NAMALWA (cell line): ENCODE results near the gene UFM1.
A peak's percentile ranks its signal among the peaks of the same experiment; 100 is the strongest.
"Not testable (repeated sequence)": the region's sequence is repeated elsewhere in the genome, so short reads cannot be mapped to it uniquely, and the experiment has no call there.

Experiments
- DNase-seq: peaks from one replicate; pipeline ENCODE4 v3.0.0-alpha.2; 2015; ENCODE audit warnings: low spot score

UFM1 gene

DNA sequence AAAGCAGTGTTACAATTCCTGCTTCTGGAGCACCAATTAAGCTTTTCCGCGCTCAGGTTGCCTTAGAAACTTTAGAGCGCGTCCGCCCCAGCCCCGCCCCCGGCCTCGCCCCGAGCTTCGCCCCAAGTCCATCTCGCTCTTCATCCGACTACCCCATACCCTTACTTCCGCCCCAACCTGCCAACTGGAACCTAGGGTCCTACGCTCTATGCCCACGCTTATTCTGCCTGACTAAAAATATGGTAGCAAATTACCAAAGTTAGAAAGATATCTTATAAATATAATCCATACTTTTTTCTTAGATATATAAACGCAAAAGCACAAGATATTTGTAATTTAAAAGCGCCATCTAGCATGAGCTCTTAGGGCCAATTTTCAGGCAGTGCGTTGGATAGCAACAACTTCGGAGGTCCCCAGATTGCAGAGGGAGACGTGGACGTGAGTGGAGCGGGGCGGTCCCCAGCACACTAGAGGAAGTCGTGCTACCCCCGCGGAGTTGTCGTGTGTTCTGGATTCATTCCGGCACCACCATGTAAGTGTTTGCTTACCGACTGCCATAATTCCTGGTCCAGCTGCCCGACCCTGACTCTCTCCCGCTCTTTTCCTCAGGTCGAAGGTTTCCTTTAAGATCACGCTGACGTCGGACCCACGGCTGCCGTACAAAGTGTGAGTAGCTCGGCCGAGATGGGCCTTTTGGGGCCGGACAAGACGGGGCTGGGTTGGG is at the start of gene UFM1:
Gene UFM1, plus strand, starts transcription at position 462 of the 724 bp plus-strand sequence. Its CDS starts 69 bp downstream, at position 531.
- DNase-seq = peak; percentile 95

DNA sequence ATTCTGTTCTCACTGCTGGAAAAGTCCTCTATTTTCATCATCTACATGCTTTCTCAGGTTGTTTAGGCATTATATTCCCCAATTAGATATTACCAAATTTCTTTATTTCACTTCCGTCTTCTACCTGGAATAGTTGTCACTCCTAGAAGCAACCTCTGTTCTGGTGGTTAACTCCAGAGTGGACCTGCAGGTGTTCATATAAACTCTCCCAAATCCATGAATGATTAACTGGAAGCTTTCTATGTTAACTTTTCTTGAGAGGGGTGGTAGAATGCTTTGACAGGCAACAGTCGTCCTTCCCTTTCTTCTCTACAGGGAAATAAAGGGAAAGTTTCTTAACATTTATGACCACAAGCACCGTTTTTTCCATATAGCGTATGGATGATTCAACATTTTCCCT is 48.4 kb upstream of the UFM1 start:
- no peak for DNase-seq

DNA sequence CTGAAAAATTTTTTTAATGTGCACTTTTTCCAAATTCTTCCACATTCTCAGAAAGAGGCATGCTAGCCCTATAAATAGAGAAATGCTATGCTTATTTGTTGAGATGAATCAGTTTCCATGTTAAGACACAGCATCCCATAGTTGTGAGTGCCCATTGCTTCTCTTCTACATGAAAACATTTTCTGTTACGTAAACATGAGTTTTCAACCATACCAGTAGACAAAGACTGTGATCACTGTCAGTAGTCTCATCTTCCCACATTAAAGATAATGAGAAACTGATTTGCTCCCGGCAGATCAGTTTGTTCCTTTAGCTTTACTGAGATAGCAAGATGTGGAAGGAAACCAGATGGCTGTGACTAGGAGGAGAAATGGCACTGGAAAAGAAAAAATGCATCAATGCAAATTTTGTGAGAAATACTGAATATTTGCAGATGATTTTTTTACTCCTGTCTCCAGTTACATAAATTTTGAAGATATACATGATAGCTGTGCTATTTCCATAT is 45.8 kb upstream of the UFM1 start:
- DNase-seq = no peak

DNA sequence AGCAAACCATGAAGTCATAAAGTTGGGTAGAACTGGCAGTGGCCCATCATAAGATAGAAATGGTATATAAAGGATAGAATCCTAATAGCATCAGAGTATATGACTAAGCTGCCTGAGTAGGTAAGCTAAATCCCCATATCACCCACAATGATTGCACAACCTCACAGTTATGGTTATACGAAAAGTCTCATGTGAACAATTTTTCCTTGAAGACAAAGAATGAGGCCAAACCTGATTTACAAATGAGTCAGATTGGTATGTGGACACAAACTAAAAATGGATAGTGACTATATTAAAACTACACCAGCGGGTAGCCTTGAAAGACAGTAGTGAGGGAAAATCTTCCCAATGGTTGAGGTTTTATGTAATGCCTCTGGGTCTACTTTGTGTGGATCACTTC is 40.9 kb upstream of the UFM1 start:
- DNase-seq = no peak

DNA sequence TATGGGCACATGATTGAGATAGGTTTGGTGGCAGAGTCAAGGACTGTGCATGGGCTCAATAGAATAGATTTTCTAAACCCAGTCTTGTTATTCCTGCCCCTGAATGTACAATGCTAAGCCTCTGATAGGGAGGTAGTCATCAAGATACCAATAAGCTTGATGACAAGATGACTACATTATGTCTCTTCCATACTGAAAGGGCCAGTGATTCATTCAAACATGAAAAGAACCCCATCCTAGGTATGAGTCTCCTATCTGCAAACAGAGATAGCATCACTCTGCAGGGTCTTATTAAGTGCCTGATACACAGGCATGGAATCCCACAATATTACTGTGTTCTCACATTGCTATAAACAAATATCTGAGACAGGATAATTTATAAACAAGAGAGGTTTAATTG is 40.3 kb upstream of the UFM1 start:
- no peak for DNase-seq

DNA sequence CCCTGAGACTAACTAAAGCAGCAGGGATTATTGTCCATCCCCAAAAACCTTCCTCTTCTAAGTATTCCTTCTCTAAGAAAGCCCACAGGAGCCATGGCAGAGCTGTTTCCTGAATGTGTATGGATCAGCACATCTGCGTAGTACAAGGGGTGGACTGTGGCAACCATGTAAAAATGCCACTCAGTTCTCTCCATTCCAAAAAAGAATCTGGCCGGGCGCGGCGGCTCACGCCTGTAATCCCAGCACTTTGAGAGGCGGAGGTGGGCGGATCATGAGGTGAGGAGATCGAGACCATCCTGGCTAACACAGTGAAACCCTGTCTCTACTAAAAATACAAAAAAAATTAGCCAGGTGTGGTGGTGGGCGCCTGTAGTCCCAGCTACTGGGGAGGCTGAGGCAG is 38.5 kb upstream of the UFM1 start:
- DNase-seq = not testable (repeated sequence)

DNA sequence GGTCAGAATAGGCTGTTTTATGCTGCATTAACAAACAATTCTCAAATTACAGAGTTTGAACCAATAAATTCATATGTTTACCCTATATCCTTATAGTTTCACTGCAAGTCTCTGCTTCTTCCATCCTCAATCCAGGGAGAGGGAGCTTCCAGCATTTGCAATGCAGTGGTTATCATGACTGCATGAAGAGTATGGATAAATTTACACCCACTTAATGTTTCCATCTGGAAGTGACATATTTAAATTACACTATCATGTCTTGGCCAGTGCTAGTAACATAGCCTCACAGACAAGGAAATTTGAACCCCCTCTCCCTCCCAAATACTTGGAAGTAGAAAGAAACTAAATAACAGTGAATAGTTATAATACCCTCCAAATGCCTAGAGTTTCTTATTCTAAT is 33.5 kb upstream of the UFM1 start:
- no peak for DNase-seq

DNA sequence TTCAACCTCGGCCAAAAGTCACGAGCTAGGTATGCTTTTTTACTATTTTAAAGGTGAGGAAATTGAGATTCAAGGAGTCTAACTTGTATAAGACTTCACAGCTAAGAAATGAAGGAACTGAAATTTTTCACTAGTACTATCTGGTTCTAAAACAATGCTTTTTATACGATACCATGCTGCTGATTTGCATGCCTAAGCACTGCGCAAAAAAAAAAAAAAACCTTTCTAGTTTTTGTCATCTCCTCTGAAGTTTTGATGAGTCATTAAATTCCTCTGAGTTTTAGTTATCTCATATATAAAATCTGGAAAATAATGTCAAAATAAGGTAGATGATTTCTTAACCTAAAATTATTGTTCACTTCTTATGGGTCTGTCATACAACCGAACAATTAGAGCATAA is 28.0 kb upstream of the UFM1 start:
- no peak for DNase-seq

DNA sequence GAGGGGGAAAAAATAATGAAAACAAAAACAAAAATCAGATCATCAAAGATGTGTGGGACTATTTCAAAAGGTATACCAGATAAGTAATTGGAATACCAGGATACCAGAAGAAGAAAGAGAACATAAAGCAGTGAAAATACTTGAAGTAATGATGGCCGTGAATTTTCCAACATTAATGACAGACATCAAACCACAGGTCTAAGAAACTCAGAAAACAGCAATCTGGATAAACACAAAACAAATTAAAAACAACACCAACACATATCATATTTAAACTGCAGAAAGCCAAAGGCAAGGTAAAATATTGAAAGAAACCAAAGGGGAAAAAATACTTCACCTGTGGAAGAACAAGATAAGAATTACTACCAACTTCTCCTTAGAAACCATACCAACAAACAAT is 24.2 kb upstream of the UFM1 start:
- no peak for DNase-seq

DNA sequence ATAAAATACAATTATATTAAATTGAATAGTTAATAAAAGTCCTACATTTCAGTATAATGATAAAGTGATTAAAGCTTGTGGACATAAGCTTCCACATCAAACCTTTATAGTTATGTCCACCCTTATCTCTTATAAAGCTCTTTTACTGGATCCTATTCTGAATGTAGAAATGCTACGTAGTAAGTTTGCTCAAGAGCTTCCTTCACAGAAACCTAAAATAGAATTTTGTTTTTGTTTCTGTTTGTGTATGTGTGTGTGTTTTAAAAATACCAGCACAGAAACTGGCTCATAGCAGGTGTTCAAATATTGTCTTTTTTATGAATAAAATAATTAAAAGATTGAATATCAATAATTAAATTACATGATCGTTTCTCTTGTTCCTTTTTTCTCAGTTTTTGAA is 21.0 kb upstream of the UFM1 start:
- DNase-seq = no peak

DNA sequence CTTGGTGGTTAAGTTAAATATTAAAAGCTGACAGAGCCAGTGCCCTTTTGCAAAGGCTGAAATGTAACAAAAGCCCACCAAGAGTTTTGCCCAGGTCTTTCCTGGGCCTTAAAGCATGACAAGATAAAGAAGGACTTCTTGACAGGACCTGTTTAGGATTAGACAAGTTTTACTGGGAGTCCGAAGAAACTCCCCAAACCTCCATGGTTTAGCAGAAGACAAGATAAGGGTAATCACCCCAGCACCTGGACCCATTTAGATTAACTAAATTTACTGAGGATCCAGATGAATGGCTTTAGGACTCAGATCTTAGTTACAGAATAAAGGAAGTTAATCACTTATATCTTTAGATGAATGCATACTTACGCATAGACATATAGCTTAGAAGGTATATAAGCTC is 14.8 kb upstream of the UFM1 start:
- DNase-seq = no peak

DNA sequence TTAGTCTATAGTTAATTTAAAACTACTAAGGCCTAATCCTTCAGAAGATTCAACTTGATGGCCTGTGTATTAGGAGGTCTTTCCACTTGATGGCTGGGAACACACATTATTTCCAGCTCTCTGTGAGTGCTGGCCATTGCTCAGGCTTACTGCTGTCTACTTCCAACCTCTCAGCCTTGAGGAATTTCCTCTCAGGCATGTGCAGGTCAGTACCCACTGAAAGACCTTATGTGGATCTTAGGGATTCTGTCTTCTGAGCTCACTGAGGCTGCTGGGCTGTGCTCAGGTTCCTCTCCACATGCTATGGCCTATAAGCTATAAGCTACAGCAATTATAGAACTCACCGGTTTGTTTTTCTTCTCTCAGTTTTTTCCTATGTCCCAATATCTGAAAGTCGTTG is 11.6 kb upstream of the UFM1 start:
- no peak for DNase-seq

DNA sequence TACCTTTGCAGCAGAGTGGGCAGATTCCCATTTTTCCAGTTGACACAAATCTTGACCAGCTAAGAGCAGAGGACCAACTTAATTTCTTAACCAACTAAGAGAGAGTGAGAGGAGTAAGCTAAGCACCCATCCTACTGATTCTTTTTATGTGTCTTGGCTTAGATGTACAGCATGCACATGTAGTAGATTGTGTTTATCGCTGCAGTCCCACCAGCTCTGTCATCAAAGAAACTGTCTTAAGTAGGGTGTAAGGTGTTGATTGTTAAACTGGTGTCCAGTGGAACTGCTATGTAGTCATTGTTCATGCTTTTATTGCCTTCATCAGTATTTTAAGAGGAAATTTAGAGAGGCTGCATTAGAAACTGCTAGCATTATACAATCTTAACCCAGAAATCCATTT is 9.0 kb upstream of the UFM1 start:
- no peak for DNase-seq

DNA sequence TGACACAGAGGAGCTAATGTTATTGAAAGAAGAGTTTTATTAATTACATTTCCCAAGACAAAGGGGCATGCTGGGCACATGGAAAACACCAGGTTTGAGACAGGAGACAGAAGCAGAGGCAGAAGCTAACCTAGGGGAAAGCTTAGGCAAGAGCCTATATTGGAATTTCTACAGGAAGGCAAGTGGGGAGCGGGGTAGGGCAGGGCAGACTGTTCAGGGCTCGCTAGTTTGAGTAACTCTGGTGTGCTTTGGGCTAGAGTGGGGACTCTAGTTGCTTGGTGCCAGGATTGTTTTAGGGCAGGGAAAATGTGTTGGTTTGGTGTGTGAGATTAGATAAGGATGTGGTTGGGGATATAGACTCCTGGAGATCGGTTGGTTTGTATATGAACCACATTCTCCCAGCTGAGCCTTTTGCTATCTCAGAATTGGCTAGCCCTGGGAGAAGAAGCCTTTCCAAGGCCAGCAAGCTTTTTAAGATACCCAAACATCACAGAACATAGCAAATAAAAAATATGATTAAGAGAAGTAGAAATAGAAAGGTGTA is 8.4 kb upstream of the UFM1 start:
- no peak for DNase-seq

DNA sequence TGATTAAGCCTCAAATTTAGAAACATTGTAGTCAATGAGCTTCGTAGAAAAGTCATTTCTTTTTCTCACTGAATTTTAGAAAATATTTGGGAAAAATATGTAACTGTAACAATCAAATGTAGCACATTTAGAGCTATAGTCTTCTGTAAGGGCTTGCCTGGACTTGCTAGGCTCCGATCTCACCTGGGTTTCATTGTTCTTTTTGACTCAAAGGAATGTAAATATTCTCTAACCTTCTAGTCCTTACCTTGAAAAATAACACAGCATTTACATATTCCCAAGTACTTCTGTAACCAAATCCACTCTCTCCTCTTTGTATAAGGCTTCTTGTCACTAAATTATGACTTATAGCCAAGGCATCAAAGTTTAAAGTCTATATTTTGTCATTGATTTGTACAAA is 2.9 kb upstream of the UFM1 start:
- DNase-seq = no peak

DNA sequence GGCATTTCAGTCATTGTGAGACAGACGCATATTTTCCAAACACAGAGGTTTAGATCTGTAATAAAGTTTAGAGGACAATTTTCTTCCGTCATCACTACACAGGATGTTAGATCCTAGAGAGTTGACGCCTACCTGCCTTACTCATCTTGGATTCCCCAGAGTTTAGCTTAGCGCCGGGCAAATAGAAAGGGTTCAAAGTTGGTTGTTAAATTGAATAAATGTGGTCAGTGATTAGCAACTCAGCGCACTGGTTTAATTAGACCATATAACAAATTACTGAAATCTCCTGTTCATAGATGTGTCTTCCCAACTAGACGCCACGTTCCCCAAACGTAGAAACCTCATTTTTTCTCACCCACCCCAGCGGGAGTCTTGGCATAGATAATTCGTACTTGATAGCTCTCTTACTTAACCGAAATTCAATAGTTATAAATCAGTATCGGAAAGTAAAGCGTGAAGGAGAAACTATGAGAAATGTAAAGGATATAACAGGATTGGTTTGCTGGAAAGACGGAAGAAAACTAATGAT is 726 bp upstream of the UFM1 start:
- no peak for DNase-seq

DNA sequence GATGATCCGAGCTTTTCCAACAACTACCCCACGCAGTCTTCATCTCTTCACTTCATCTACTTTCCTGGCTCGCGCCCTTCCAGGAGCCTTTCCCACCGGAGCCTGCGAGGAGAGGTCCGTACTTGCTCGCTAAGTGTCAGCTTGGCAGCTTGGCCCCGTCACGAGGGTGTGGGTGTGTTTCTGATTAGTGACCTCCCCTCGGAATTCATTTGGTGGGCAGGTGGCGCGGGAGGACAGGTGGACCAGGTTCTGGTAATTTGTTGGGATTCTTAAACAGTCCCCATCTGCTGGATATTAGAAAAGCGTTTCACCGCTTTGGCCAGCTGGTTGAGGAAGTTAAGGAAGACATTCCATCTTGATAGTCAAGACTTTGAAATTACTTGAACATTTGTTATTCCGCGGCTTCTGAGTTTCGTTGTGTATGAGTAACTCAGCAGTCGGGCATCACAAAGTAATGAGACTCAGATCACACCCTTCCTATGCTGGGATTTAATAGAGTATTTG is 515 bp downstream of the UFM1 start:
- peak; percentile 65 for DNase-seq

DNA sequence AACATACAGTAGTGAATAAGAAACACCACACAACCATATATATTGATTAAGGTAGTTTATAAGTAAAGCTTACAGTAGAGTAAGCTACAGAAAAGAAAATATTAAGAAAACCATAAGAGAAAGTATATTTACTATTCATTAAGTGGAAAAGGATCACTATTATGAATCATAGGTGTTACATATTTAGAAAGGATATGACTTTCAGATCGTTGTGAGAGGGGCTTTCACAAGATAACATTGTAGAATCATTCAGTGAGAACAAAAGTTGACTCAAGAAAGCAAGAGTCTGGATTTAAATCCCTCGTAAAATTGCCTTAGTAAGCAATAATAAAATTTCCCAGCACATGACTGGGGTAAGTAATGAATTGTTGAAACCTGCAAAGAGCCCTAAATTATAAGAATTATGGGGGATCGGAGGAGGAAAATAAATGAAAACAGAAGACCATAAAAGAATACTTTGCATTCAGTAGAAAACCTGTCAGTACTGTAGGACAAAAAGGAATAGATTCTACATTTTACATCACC is 6.0 kb downstream of the UFM1 start:
- DNase-seq = no peak

DNA sequence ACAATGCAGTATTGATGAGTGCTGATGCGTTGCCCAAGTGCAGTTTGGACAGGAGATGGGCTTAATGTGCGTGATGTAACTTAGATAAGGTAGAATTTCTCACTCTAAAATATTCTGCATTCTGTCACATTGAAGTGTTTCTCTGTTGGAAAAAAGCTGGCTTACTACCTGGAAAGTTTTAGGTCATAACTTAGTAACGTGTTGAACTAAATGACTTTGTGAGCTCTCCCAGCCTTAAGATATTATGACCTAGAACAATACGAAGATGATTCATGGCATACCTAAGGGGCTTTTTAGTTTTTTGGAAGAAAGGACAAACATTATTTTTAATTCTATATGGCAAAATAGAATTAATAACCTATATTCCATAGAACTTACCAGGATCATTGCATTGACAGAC is 9.0 kb downstream of the UFM1 start:
- no peak for DNase-seq

DNA sequence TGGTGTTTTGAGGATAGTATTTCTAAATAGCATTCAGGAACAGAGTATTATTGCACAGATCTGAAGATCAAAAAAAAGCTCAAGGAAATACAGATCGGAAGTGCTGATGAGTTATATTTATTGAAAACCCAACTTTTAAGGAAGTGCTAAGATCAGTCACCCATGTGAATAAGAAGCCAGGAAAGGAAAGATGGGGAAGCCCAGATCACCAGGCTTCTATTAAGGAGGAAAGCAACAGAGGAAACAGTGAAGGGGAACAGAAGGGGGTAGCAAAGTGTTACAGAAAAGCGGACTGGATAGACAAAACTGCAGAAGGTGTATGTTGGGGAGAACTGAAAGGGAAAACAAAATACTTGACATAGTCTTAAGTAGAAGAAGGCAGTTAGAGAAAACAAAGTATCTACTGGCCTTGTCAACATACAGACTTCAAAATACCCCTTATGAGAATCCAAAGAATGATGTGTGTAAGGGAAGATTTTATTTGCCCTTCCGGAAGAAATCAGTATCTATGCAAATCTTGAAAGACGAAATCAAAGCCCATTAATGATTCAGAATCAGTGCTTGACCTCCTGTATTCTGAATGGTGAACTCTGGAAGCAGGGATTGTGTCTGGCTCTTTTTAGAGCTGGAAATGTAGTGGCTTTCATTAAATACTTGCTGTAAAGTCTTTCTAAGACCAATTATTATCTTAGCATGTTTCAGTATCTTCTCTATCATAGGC is 12.1 kb downstream of the UFM1 start:
- DNase-seq = no peak

DNA sequence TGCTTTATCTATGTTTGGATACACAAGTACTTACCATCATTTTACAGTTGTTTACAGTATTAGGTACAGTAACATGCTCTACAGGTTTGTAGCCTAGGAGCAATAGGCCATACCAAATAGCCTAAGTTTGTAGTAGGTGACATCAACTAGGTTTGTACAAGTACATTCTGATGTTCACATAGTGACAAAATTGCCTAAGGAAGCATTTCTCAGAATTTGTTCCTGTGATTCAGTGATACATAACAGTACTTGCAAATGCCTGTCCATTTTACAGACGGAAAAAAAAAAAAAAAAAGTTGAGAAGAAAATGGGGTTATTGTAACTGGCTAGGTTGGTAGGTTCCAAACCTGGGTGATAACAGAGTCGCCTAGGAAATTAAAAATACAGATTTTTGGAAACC is 13.6 kb downstream of the UFM1 start:
- no peak for DNase-seq

DNA sequence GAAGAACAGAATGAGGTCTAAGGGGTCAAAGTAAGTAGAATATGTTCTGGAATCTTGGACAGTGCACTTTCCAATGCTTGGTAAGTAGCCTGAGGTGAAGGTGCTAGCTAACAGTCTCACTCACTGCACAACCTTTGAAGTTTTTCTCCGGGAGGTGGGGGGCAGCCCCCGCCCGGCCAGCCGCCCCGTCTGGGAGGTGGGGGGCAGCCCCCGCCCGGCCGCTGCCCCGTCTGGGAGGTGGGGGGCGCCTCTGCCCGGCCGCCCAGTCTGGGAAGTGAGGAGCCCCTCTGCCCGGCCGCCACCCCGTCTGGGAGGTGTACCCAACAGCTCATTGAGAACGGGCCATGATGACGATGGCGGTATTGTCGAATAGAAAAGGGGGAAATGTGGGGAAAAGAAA is 14.1 kb downstream of the UFM1 start:
- not testable (repeated sequence) for DNase-seq

DNA sequence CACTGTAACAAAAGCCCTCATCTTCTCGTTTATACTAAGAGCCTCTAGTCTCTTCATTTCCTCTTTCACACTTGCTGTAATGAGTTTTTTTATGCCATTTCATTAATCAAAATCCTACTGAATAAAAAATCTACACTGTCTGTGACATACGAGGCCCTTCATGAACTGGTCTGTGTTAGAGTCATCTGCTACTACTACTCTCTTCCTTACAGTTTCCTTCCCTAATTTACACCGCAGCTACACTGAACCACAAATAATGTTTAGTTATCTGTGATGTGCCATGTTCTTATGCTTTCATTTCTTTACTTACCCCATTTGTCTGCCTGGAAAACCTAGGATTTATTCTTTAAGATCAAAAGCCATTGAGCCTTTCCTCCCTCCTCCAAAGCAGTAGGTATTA is 16.0 kb downstream of the UFM1 start:
- no peak for DNase-seq
